ENCODE results near the gene ASIC3.

GRCh38 chr7:151081170-151082101 is 33.1 kb downstream of the ASIC3 start:
- TF ChIP-seq CTCF (IDR thresholded peaks at IDR 0.05) (no peak), POLR2A (IDR thresholded peaks at IDR 0.05) (peak; percentile 3)

All from right lobe of liver (tissue), 4 donors.